NCI-H524 (cell line): Measurements from ENCODE around the gene ZNF423.

ENCODE experiments used
- DNase-seq, 2 experiments: peaks; one replicate each; lab custom pipeline; 2025; lab: John Stamatoyannopoulos, UW

Gene ZNF423

DNA sequence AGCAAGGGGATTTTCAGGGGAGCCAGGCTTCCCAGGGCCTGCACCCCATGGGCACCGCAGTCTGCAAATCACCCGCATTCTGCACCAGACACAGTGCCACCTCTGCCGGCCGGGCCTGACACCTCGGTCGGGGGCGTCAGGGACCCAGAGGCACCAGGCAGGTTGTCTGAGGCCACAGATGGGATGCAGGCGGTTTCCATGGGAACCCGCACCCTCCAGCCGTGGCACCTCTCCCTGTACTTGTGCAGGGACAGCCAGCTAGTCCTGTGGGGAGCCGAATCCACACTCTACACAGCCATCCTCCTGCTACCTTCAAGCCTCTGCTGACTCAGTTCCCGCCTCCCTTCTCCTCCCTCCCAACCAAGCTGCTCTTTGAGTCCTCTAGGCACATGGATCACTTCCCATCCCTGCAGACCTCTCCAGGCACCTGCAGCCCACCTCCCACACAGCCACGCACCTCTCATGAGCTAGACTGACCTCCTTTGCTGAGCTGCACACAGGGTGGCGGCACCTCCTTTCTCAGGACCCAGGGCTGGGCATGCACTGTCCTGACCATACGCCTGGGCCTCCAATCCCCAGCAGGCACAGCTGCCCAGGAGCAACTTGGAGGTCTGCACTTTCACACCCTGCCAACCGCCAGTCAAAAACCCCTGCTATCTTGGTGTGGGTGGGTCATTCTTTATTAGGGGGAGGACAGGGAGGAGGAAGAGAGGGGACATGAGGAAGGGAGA, 362.9 kb downstream of the ZNF423 start:
- DNase-seq, result peak; percentile 60 to 85

GRCh38 chr16:49491771-49492761, 363.8 kb downstream of the ZNF423 start:
- peak; percentile 81 to 92 for DNase-seq

DNA sequence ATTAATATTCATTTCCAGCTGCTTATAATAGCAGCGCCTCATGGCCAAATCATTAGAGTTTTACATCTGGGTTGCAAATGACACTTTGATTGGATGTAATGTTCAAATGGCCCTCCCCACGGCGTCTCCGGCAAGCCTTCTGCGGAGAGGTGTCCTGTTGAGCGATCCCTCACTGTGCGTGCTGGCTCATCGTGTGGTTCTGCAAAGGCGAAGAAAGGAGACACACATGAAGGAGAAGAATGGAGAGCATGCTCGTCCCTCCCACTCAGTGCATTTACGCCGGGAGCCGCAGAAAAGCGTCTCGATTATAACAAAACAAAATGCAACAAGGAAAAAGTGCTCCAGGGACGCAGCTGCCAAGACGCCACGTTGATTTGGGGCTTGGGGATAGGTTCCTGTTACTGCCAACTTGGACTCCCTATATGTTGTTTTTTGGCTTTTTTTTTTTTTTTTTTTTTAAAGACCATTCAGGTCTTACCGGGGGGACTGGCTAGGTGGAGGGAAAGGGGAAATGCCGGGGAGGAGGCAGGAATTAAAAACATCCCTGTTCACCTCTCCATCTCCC, 364.7 kb downstream of the ZNF423 start:
- DNase-seq, result peak; percentile 87 to 92

DNA sequence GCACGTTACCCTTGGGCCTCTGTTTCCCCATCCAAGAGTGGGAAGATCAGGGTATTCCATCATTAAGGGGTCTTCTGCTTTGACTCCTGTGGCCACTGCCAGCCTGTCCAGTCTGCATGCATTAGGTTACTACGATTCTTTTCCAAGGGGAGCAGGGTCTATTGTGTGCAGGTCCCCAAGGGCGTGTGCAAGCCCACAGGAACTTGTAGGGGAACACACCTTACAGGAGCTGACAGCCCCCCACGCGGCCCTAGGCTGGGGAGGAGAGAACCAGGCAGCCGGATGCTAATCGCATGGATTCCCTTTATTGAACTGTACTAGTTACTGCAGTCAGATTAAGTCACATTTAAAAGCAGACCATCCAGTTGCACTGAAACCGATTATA, 365.6 kb downstream of the ZNF423 start:
- DNase-seq, result peak in 1 of 2 experiments; percentile 27

- DNase-seq, result peak in 1 of 2 experiments; percentile 66
These were observed 366.1 kb downstream of the ZNF423 start for GRCh38 chr16:49489686-49490320.

DNA sequence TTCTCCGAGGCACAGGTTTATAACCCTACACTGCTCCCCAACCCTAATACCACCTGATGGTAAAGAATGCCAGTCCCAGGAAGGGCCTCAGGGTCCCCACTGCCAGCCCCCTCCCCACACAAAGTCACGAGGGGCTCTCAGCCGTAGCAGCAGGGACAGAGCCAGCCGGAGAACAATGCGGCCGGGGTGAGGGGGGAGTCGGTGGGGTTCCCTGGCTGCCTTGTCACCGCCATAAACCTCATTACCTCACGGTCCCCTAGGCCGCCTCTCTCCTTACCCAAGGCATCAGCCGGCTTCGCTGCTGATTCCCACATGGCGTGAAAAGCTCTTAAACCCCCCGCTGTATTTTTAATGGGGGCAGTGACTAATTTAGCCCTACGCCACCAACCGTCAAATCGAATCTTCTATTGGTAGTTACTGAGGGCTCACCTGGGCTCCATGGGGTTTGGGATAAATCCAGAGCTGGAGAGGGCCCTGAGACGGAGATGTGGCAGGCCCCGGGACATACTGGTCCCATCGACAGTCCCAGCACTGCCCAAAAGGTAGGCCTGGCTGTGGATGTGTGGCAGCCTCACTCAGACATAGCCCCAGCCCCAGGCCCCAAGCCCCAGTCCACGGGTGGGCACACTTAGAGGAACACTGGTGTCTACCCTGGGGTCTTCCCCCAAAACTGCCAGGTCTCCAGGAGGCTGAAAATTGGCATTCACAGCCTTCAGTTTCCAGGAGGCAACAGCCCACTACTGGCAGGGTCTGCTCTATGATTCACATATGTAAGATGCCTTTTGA, 367.0 kb downstream of the ZNF423 start:
- DNase-seq, result no peak

GRCh38 chr16:49488336-49488735, 367.6 kb downstream of the ZNF423 start:
- no peak for DNase-seq

GRCh38 chr16:49487746-49488145, 368.2 kb downstream of the ZNF423 start:
- DNase-seq, result no peak

- no peak for DNase-seq
These were observed 369.5 kb downstream of the ZNF423 start for GRCh38 chr16:49486400-49486799.

- no peak for DNase-seq
These were observed 370.2 kb downstream of the ZNF423 start for GRCh38 chr16:49485663-49486062.

DNA sequence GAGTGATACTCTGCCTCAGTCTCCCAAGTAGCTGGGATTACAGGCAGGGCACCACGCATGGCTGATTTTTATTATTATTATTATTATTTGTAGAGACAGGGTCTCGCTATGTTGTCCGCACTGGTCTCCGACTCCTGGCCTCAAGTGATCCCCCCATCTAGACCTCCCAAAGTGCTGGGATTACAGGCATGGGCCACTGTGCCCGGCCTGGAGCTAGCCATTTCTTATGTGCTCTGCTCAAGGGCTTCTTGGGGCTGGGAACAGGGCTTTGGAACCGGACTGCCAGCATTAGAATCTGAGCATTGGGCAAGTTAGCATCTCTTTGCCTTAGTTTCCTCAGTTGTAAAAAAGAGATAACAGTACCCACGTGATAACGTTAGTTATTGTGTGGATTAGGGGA, 371.0 kb downstream of the ZNF423 start:
- no peak for DNase-seq

GRCh38 chr16:49484451-49484849, 371.5 kb downstream of the ZNF423 start:
- DNase-seq, result peak in 1 of 2 experiments; percentile 35

- DNase-seq, result no peak
These were observed 372.1 kb downstream of the ZNF423 start for GRCh38 chr16:49483651-49484450.

DNA sequence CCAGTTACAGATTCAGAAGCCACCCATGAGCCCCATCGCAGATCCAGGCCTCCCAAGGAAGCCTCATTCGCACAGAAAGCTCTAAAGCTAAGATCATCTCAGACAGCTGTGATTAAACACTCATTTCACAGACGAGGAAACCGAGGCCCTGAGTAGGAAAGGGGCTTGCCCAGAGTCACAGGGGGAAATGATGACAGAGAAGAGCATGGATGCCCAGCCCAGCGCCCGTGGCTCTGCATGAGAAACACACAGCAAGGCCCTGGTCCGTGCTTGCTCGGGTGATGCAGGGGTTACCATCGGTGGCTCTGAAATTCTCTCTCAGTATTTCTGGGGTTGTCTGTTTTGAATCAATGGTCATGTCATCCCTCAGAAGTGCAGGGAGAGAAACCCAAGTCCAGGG, 372.7 kb downstream of the ZNF423 start:
- no peak for DNase-seq

DNA sequence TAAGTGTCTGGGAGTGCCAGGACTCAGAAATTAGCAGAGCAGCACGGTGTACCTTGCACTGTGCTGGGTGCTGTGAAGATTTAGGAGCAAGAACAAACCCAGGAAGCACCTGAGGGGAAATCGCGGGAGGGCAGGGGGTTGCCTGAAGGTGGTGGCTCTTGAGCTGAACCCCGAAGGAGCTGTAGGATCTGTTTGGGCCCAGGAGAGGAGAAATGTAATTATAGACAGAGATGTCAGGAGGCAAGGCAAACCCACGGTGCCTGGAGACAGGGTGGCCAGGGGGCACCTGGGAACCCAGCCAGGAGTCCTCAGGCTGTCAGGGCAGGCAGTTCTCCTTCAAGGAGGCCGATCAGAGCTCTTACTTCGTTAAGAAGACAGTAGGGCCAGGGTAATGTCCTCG, 373.2 kb downstream of the ZNF423 start:
- DNase-seq, result no peak

- no peak for DNase-seq
These were observed 377.3 kb downstream of the ZNF423 start for GRCh38 chr16:49478616-49479015.

DNA sequence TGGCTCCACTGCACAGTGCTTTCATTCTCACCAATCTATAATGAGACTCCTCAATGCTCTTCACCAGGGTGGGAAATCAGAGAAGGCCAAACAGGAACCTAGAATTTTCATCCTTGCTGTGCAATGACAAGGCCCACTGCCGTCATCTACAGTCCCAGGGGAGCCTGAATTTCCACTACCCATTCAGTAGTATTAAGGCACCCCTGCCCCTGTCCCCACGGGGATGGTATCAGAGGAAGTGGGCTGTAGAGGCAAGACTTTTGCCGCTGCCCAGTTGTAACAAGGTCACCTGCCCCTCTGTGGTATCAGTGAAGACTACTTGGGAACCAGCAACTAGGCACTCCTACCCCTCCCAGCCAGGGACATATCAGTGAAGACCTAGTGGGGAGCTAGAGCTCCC, 377.8 kb downstream of the ZNF423 start:
- DNase-seq, result no peak

GRCh38 chr16:49477250-49477895, 378.5 kb downstream of the ZNF423 start:
- no peak for DNase-seq

DNA sequence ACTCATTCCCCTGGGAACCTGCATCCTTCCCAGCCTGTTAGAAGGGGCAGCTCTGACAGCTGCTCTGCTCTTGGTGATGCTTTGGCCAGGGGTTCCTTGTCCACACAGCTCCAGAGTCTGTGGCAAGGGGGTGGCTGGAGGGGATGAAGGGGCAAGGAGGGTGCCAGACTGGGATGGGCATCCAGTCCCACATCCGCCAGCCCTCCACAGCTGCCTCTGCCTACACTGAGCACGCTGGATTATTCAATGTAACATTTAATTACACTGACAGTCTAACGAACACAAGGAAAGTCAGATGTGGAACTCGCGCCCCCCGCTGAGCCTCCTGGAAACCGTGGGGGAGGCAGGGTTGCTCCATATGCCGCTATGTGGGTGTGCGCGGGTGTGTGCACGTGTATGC, 381.2 kb downstream of the ZNF423 start:
- DNase-seq, result peak; percentile 86 to 92

GRCh38 chr16:49473773-49474172, 382.1 kb downstream of the ZNF423 start:
- no peak for DNase-seq
